H9 (cell line): ENCODE data around the gene TMA7B. TPM values are rescaled to one million over a fixed set of nuclear protein-coding genes. Genes with fewer than 3 reads are reported as not detected.

Source experiments
- DNase-seq: peaks from one replicate; pipeline ENCODE4 v3.0.0-alpha.2; 2017
- H2AFZ ChIP-seq: one replicate; pipeline ENCODE4 v1.6.1; 2013; ENCODE audit warnings: mild to moderate bottlenecking, low read length, control low read depth, moderate library complexity
- H2AK5ac ChIP-seq: 2 replicates; pipeline ENCODE4 v1.6.1; 2013; ENCODE audit warnings: low read length, control low read depth, mixed read lengths; ENCODE audit not compliant: insufficient read length
- H2BK120ac ChIP-seq: one replicate; pipeline ENCODE4 v1.6.1; 2013; ENCODE audit warnings: low read depth, mild to moderate bottlenecking, low read length, control low read depth, inconsistent platforms; ENCODE audit not compliant: poor library complexity, severe bottlenecking
- H2BK12ac ChIP-seq: 2 replicates; pipeline ENCODE4 v1.6.1; 2013; ENCODE audit warnings: low read length, control low read depth, mixed read lengths, low read depth; ENCODE audit not compliant: insufficient read length
- H2BK15ac ChIP-seq: 2 replicates; pipeline ENCODE4 v1.6.1; 2013; ENCODE audit warnings: low read depth, low read length, control low read depth
- H2BK20ac ChIP-seq: one replicate; pipeline ENCODE4 v1.6.1; 2013; ENCODE audit warnings: low read depth, mild to moderate bottlenecking, low read length, control low read depth, inconsistent platforms; ENCODE audit not compliant: poor library complexity, severe bottlenecking
- H2BK5ac ChIP-seq: 2 replicates; pipeline ENCODE4 v1.6.1; 2013; ENCODE audit warnings: low read length, control low read depth, mixed read lengths; ENCODE audit not compliant: insufficient read length
- H3K14ac ChIP-seq: 2 replicates; pipeline ENCODE4 v1.6.1; 2013; ENCODE audit warnings: low read length, control low read depth; ENCODE audit not compliant: insufficient read depth
- H3K18ac ChIP-seq: 2 replicates; pipeline ENCODE4 v1.6.1; 2013; ENCODE audit warnings: low read depth, mild to moderate bottlenecking, mixed read lengths, low read length, control low read depth; ENCODE audit not compliant: insufficient read length
- H3K23ac ChIP-seq: 2 replicates; pipeline ENCODE4 v1.6.1; 2013; ENCODE audit warnings: low read length, control low read depth, mixed read lengths, low read depth; ENCODE audit not compliant: insufficient read length
- H3K23me2 ChIP-seq: 2 replicates; pipeline ENCODE4 v1.6.1; 2013; ENCODE audit warnings: low read depth, mild to moderate bottlenecking, mixed read lengths, low read length, control low read depth; ENCODE audit not compliant: insufficient read length, poor library complexity, severe bottlenecking
- H3K27ac ChIP-seq: 2 replicates; pipeline ENCODE4 v1.5.1; 2013; ENCODE audit warnings: low read length, control low read depth, mixed read lengths, low read depth; ENCODE audit not compliant: insufficient read length
- H3K27me3 ChIP-seq: 2 replicates; pipeline ENCODE4 v1.6.1; 2013; ENCODE audit warnings: low read length, control low read depth, inconsistent platforms; ENCODE audit not compliant: insufficient read depth
- H3K4ac ChIP-seq: 2 replicates; pipeline ENCODE4 v1.6.1; 2013; ENCODE audit warnings: low read depth, mild to moderate bottlenecking, control low read depth, inconsistent platforms, low read length, moderate library complexity
- H3K4me1 ChIP-seq: 2 replicates; pipeline ENCODE4 v1.6.1; 2013; ENCODE audit warnings: low read length, control low read depth, inconsistent platforms; ENCODE audit not compliant: insufficient read depth
- H3K4me2 ChIP-seq: 2 replicates; pipeline ENCODE4 v1.6.1; 2013; ENCODE audit warnings: low read length, control low read depth, mixed read lengths; ENCODE audit not compliant: insufficient read length, insufficient read depth
- H3K56ac ChIP-seq: 2 replicates; pipeline ENCODE4 v1.6.1; 2013; ENCODE audit warnings: low read depth, mild to moderate bottlenecking, mixed read lengths, low read length, control low read depth; ENCODE audit not compliant: insufficient read length
- H3K79me1 ChIP-seq: 2 replicates; pipeline ENCODE4 v1.6.1; 2013; ENCODE audit warnings: low read depth, mild to moderate bottlenecking, moderate library complexity, low read length, control low read depth, inconsistent platforms; ENCODE audit not compliant: insufficient read depth, poor library complexity, severe bottlenecking
- H3K79me2 ChIP-seq: 2 replicates; pipeline ENCODE4 v1.6.1; 2013; ENCODE audit warnings: low read length, control low read depth, inconsistent platforms; ENCODE audit not compliant: insufficient read depth
- H3K9ac ChIP-seq: 2 replicates; pipeline ENCODE4 v1.6.1; 2013; ENCODE audit warnings: low read length, control low read depth, mixed read lengths; ENCODE audit not compliant: insufficient read length; ENCODE audit errors: extremely low read depth
- H3K9me3 ChIP-seq: one replicate; pipeline ENCODE4 v1.6.1; 2013; ENCODE audit warnings: low read depth, low read length, inconsistent platforms; ENCODE audit not compliant: control insufficient read depth
- H3T11ph ChIP-seq: one replicate; pipeline ENCODE4 v1.6.1; 2013; ENCODE audit warnings: mild to moderate bottlenecking, low read length, control low read depth, inconsistent platforms
- H4K20me1 ChIP-seq: one replicate; pipeline ENCODE4 v1.6.1; 2013; ENCODE audit not compliant: control insufficient read depth, insufficient read length, insufficient read depth
- H4K5ac ChIP-seq: 2 replicates; pipeline ENCODE4 v1.6.1; 2013; ENCODE audit warnings: low read depth, mild to moderate bottlenecking, mixed read lengths, low read length, control low read depth; ENCODE audit not compliant: insufficient read length
- H4K8ac ChIP-seq: replicated peaks from 2 replicates; pipeline ENCODE4 v1.6.1; 2013; ENCODE audit warnings: low read length, control low read depth, mixed read lengths, low read depth; ENCODE audit not compliant: insufficient read length
- H4K91ac ChIP-seq: 2 replicates; pipeline ENCODE4 v1.6.1; 2013; ENCODE audit warnings: low read depth, mild to moderate bottlenecking, moderate library complexity, mixed read lengths, low read length, control low read depth; ENCODE audit not compliant: insufficient read length
- H3K27ac Mint-ChIP-seq, 3 experiments: 2 replicates in 2 of 3; 3 replicates in 1 of 3; pipeline ENCODE4 v1.8.0; 2020 to 2021; ENCODE audit warnings: mixed read lengths in 3 of 3, mild to moderate bottlenecking in 1 of 3, moderate library complexity in 1 of 3
- H3K27me3 Mint-ChIP-seq: 2 replicates; pipeline ENCODE4 v1.8.0; 2021; ENCODE audit warnings: low read depth, mild to moderate bottlenecking, moderate library complexity, mixed read lengths
- H3K36me3 Mint-ChIP-seq, 3 experiments: 2 replicates in 2 of 3; 3 replicates in 1 of 3; pipeline ENCODE4 v1.8.0; 2020 to 2021; ENCODE audit warnings: low read depth in 3 of 3, mixed read lengths in 3 of 3; ENCODE audit not compliant: insufficient read depth in 1 of 3
- H3K4me1 Mint-ChIP-seq, 2 experiments: 2 replicates each; pipeline ENCODE4 v1.8.0; 2020; ENCODE audit warnings: mixed read lengths in 2 of 2
- H3K4me3 Mint-ChIP-seq, 2 experiments: 2 replicates in 1 of 2; 3 replicates in 1 of 2; pipeline ENCODE4 v1.8.0; 2020 to 2021; ENCODE audit warnings: mild to moderate bottlenecking in 2 of 2, mixed read lengths in 2 of 2, moderate library complexity in 1 of 2
- H3K9me3 Mint-ChIP-seq, 2 experiments: 2 replicates in 1 of 2; 3 replicates in 1 of 2; pipeline ENCODE4 v1.8.0; 2020; ENCODE audit warnings: mild to moderate bottlenecking in 2 of 2, mixed read lengths in 2 of 2, moderate library complexity in 1 of 2
- WGBS: extraction: QIAGEN DNeasy Blood & Tissue Kit; methylation state at CpG from one replicate; pipeline ENCODE4 v1.1.7; 2013; ENCODE audit warnings: missing lambda C conversion rate, low lambda C conversion rate, mixed read lengths; ENCODE audit not compliant: insufficient read length; ENCODE audit errors: extremely low coverage; 5-methylcytosine and 5-hydroxymethylcytosine counted together
- total RNA-seq: library from RNA; stranded (reverse); gene quantifications from 2 replicates; pipeline ENCODE4 v1.2.1, GENCODE V29; 2021
- TF ChIP-seq, protein P1 (sequence below): fragments of 200-600 bp; sonication (generic); conservative IDR thresholded peaks from 3 replicates; pipeline ENCODE4 v1.8.0; 2021; ENCODE audit warnings: antibody characterized with exemption, mild to moderate bottlenecking

The TMA7B gene
- total RNA-seq, 1 experiment from 2014 or later, result not detected

DNA sequence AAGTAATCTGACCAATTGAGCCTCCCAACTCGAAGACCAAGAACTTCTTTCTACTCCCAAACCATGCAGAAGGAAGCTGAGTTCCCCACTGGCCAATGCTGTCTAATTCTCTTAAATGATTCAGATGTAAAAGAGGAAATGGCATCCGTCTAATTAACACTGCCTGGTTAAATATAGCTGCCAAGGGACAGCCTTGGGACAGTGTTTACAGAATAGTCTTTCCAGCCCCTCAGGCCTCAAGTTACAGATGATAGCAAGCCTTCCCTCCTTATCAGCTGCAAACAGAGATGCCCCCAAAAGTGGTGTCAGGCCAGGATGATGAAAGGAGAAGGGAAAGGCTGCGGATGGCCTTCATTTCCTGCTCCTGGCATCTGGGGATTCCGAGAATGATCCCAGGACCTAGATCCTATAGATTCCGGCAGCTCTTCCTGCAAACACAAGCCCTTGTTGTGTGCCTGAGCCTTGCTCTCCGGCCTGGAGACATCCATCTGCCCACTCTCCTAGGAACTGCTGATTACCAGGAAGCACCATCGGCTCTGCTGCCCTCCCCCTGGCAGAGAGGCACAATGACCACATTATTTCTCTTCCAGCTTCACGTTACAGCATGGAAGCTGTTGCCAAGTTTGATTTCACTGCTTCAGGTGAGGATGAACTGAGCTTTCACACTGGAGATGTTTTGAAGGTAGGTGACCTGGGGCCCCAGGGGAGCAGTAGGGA, 13.5 kb upstream of the TMA7B start:
- Histone ChIP-seq H2AK5ac (no peak overlapping the region), H2BK15ac (no peak overlapping the region), H3K56ac (no peak overlapping the region), H3K18ac (no peak overlapping the region), H3K9me3 (no peaks in the 10 kb centered on the region), H3K27ac (no peak overlapping the region), H3K14ac (peak overlapping the region; percentile 44), H4K8ac (no peak overlapping the region), H3K9ac (no peak overlapping the region), H3K23me2 (no peaks in the 10 kb centered on the region), H3K23ac (no peak overlapping the region), H3T11ph (no peak overlapping the region), H2AFZ (peak overlapping the region; percentile 6), H2BK12ac (no peak overlapping the region), H2BK120ac (no peak overlapping the region), H3K4me1 (peaks cover 18% of the 10 kb centered on the region), H3K27me3 (no peaks in the 10 kb centered on the region), H3K79me1 (no peaks in the 10 kb centered on the region), H2BK20ac (no peak overlapping the region), H3K4ac (no peak overlapping the region), H4K5ac (no peak overlapping the region), H4K20me1 (no peaks in the 10 kb centered on the region), H2BK5ac (no peak overlapping the region), H3K79me2 (no peaks in the 10 kb centered on the region), H4K91ac (no peak overlapping the region), H3K4me2 (no peak overlapping the region)
- Mint-ChIP-seq H3K4me1 (peaks cover 43 to 56% of the 10 kb centered on the region in 2 experiments), H3K27me3 (no peaks in the 10 kb centered on the region; the same call in 1 of the 2 replicates), H3K9me3 (no peaks in the 10 kb centered on the region), H3K4me3 (no peak overlapping the region), H3K27ac (no peak overlapping the region), H3K36me3 (no peaks in the 10 kb centered on the region)
- TF ChIP-seq, protein P1, sequence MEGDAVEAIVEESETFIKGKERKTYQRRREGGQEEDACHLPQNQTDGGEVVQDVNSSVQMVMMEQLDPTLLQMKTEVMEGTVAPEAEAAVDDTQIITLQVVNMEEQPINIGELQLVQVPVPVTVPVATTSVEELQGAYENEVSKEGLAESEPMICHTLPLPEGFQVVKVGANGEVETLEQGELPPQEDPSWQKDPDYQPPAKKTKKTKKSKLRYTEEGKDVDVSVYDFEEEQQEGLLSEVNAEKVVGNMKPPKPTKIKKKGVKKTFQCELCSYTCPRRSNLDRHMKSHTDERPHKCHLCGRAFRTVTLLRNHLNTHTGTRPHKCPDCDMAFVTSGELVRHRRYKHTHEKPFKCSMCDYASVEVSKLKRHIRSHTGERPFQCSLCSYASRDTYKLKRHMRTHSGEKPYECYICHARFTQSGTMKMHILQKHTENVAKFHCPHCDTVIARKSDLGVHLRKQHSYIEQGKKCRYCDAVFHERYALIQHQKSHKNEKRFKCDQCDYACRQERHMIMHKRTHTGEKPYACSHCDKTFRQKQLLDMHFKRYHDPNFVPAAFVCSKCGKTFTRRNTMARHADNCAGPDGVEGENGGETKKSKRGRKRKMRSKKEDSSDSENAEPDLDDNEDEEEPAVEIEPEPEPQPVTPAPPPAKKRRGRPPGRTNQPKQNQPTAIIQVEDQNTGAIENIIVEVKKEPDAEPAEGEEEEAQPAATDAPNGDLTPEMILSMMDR, result no peak
- no CpG with 5 or more reads among the region's 8 CpGs for WGBS
- no peak for DNase-seq
